Liver (tissue), 3 donors: ENCODE measurements around the gene TYW1.
"Not testable (repeated sequence)": the region's sequence is repeated elsewhere in the genome, so short reads cannot be mapped to it uniquely, and the experiment has no call there.

Experiments
- ATF3 ChIP-seq: IDR thresholded peaks from 2 replicates; pipeline ENCODE4 v1.6.1; 2016; ENCODE audit warnings: antibody characterized with exemption
- CTCF ChIP-seq: fragments of 150-350 bp; IDR thresholded peaks from 2 replicates; pipeline ENCODE4 v1.5.1; 2017; ENCODE audit warnings: improper control_type of control experiment, low read depth, low read length; ENCODE audit not compliant: missing input control
- EGR1 ChIP-seq, 2 donors: IDR thresholded peaks; 2 replicates each; pipeline ENCODE4 v1.6.1; 2016 to 2018; ENCODE audit warnings: antibody characterized with exemption in 2 of 2, low read depth in 2 of 2
- FOXA1 ChIP-seq: IDR thresholded peaks from 2 replicates; pipeline ENCODE4 v1.6.1; 2016; ENCODE audit warnings: antibody characterized with exemption
- GABPA ChIP-seq, 2 donors: IDR thresholded peaks in 1 of 2; conservative IDR thresholded peaks in 1 of 2; 2 replicates each; pipeline ENCODE4 v1.6.1; 2016; ENCODE audit warnings: antibody characterized with exemption in 2 of 2, mild to moderate bottlenecking in 1 of 2, moderate library complexity in 1 of 2
- HNF4G ChIP-seq: IDR thresholded peaks from 2 replicates; pipeline ENCODE4 v1.6.1; 2016; ENCODE audit warnings: antibody characterized with exemption
- MAX ChIP-seq: IDR thresholded peaks from 2 replicates; pipeline ENCODE4 v1.6.1; 2016; ENCODE audit warnings: antibody characterized with exemption
- NR2F2 ChIP-seq: IDR thresholded peaks from 2 replicates; pipeline ENCODE4 v1.6.1; 2016; ENCODE audit warnings: antibody characterized with exemption
- RAD21 ChIP-seq, 2 donors: IDR thresholded peaks; 2 replicates each; pipeline ENCODE4 v1.6.1; 2016; ENCODE audit warnings: antibody characterized with exemption in 2 of 2, mild to moderate bottlenecking in 2 of 2
- REST ChIP-seq: IDR thresholded peaks from 2 replicates; pipeline ENCODE4 v1.6.1; 2016; ENCODE audit warnings: antibody characterized with exemption, mild to moderate bottlenecking
- SP1 ChIP-seq: IDR thresholded peaks from 2 replicates; pipeline ENCODE4 v1.6.1; 2018; ENCODE audit warnings: antibody characterized with exemption, mild to moderate bottlenecking
- TAF1 ChIP-seq: conservative IDR thresholded peaks from 2 replicates; pipeline ENCODE4 v1.6.1; 2016; ENCODE audit warnings: antibody characterized with exemption, mild to moderate bottlenecking
- YY1 ChIP-seq: IDR thresholded peaks from 2 replicates; pipeline ENCODE4 v1.6.1; 2016; ENCODE audit warnings: antibody characterized with exemption, mild to moderate bottlenecking
- ZBTB33 ChIP-seq: IDR thresholded peaks from 2 replicates; pipeline ENCODE4 v1.6.1; 2016; ENCODE audit warnings: antibody characterized with exemption
- donor health status: healthy.
- donor health status: healthy.

GRCh38 chr7:67043559-67043930, 46.9 kb downstream of the TYW1 start:
- not testable (repeated sequence) for TF ChIP-seq CTCF; GABPA (IDR thresholded peaks at IDR 0.05 in 1 of 2, conservative IDR thresholded peaks at IDR 0.05 in 1 of 2); NR2F2; ATF3; MAX; SP1; FOXA1; RAD21 (IDR thresholded peaks at IDR 0.05); TAF1; REST; EGR1 (IDR thresholded peaks at IDR 0.05; ENCODE audit: low read depth in 2 of 2); YY1; HNF4G; ZBTB33
